Motor neuron (in vitro differentiated cells): Measurements from ENCODE around the gene CCDC85A. TPM values are rescaled to one million over a fixed set of nuclear protein-coding genes. Genes with fewer than 3 reads are reported as not detected.
"Not testable (repeated sequence)": the region's sequence is repeated elsewhere in the genome, so short reads cannot be mapped to it uniquely, and the experiment has no call there.

Experiments
- ATAC-seq, 8 experiments: fragments of 200-7000 bp; cut with Tn5 transposase; replicated peaks in 6 of 8; 2 replicates each; pipeline ENCODE4 v1.8.0; 2021; ENCODE audit warnings: mild to moderate bottlenecking in 8 of 8, moderate library complexity in 8 of 8
- H3K27ac ChIP-seq, 2 donors: fragments of 250-450 bp; sonication (Bioruptor Pico); 2 replicates each; pipeline ENCODE4 v1.9.0; 2021; ENCODE audit warnings: antibody characterized with exemption in 2 of 2, mild to moderate bottlenecking in 2 of 2, moderate library complexity in 1 of 2
- H3K4me1 ChIP-seq, 2 donors: fragments of 250-450 bp; sonication (Bioruptor Pico); replicated peaks in 1 of 2; 2 replicates each; pipeline ENCODE4 v1.6.1; 2021; ENCODE audit warnings: antibody characterized with exemption in 2 of 2, mild to moderate bottlenecking in 2 of 2, moderate library complexity in 1 of 2
- H3K4me3 ChIP-seq, 5 donors: fragments of 250-450 bp; sonication (Bioruptor Pico); 2 replicates each; pipeline ENCODE4 v1.9.0; 2021; ENCODE audit warnings: antibody characterized with exemption in 5 of 5, mild to moderate bottlenecking in 5 of 5, moderate library complexity in 4 of 5
- WGBS, 10 experiments: fragments of 450-650 bp; shearing (Covaris generic); methylation state at CpG; one replicate each; pipeline ENCODE4 v1.0.0; 2022; 5-methylcytosine and 5-hydroxymethylcytosine counted together
- in situ Hi-C, 9 experiments: fragments of 400-800 bp; cut with MboI; loops; one replicate each; pipeline ENCODE4 v1.15.0; 2021; ENCODE audit warnings: low sequenced_read_pairs in 9 of 9, low pct_unique_long_range_greater_than_20kb in 2 of 9; ENCODE audit not compliant: unreplicated experiment in 9 of 9
- total RNA-seq, 8 experiments: library from RNA; unstranded; fragments of 300-600 nt; gene quantifications; 2 replicates each; pipeline versions ENCODE4 v1.2.3 to v1.2.4, GENCODE V29; 2022

CCDC85A gene
- 1 to 10 TPM in 6 of 8 experiments, under 1 TPM in 2; 0.24 to 6.0 (median 1.7) TPM for total RNA-seq

- ATAC-seq: peak; percentile 79 to 92 (median 90)
- H3K4me3 ChIP-seq: peak within 1 kb of the TSS; percentile 51 to 89 (median 81)
- H3K27ac ChIP-seq: peak within 1 kb of the TSS in 1 of 2 donors; percentile 14
- peaks cover 8 to 9% of the 10 kb centered on the region in 2 donors for H3K4me1 ChIP-seq
- WGBS, 10 experiments: 5 to 7% methylated on average over 3 to 4 of the region's 86 CpGs; no CpG with 5 or more reads in 8 of the 10 experiments
- in situ Hi-C loops: loop anchor here in 8 of 9 experiments (10.0 to 25.0 kb wide), 6 partner anchors 553 to 1328 kb away; no protein-coding TSS in a partner anchor
These were observed at the start of gene CCDC85A for GRCh38 chr2:56183643-56184499. Gene CCDC85A (plus strand): TSS chr2:56183990. CDS start chr2:56184625, 635 bp downstream.

DNA sequence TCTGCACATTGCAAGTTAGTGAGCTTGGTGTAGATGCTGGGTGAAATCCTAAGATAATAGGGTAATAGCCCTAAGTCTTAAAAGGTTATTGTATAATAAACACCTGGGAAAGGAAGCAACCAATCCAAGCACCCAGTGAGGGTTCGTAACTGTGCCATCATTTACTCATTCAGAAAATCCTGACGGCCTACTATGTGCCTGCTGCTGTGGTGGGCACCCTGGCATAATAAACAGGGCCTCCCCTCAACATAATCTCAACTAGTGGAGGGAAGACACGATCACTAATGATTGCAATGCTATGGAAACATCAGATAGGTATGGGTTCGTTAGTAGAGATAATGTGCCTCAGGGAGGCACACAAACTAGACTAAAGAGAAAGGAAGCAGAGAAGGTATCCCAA is 48.9 kb upstream of the CCDC85A start:
- WGBS, 10 experiments: 20 to 100% (median 60%) methylated on average over 1 to 4 of the region's 4 CpGs; no CpG with 5 or more reads in 1 of the 10 experiments
- H3K4me3 ChIP-seq: no peak overlapping the region
- ATAC-seq: no peak
- in situ Hi-C loops: loop anchor here in 6 of 9 experiments (25.0 kb wide), 1 partner anchor 423 kb away; no protein-coding TSS in a partner anchor
- H3K4me1 ChIP-seq: no peaks in the 10 kb centered on the region
- H3K27ac ChIP-seq: no peak overlapping the region

GRCh38 chr2:56142497-56143061 is 41.2 kb upstream of the CCDC85A start:
- in situ Hi-C loops: loop anchor here in 6 of 9 experiments (25.0 kb wide), 1 partner anchor 430 kb away; no protein-coding TSS in a partner anchor
- H3K4me3 ChIP-seq, H3K4me1 ChIP-seq, H3K27ac ChIP-seq, ATAC-seq: not testable (repeated sequence)
- 60 to 100% (median 82%) methylated on average over 1 to 5 of the region's 15 CpGs; no CpG with 5 or more reads in 6 of the 10 experiments for WGBS, 10 experiments

DNA sequence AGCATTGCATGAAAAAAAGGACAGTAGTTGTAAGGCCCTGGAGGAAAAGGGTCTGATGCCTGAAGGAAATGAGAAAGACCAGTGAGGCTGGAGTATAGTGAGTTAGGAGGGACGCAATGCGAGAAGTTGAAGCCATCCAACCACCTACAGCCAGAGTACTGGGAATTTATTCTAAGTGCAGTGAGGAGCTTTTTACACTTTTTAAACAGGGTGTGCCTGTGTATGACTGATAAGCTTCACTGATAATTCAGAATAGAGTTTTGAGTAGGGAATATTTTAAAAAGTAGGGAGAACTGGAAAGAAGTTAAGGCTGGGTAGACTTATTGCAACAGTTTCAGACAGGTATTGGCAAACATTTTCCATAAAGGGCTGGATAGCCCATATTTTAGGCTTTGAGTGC is 35.9 kb upstream of the CCDC85A start:
- peak in 2 of 8 experiments; percentile 83 to 89 for ATAC-seq
- Histone ChIP-seq H3K4me3 (no peak overlapping the region), H3K4me1 (no peaks in the 10 kb centered on the region), H3K27ac (no peak overlapping the region)
- 21 to 100% (median 98%) methylated on average over 2 of the region's 2 CpGs; no CpG with 5 or more reads in 4 of the 10 experiments for WGBS, 10 experiments
- in situ Hi-C loops: loop anchor here in 6 of 9 experiments (25.0 kb wide), 1 partner anchor 436 kb away; no protein-coding TSS in a partner anchor

DNA sequence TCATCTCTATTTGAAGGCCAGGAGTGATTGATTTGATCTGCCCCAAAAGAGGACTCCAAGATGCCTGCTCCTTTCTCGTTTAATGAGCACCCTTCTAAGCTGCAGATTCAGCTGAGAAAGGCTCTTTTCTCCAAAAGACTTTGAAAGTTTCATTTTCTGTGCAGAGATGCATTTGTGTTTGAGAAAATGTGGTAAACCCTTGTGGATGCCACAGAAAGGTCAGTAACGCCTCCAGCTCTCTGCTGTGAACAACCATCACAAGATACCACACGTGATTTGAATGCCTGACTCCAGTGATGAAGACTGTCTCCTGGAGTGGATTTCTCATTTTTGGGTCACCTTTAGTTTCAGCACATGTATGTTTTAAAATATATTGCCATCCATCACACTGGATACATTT is 35.0 kb upstream of the CCDC85A start:
- no peak overlapping the region for H3K4me3 ChIP-seq
- WGBS, 10 experiments: 0 to 100% (median 73%) methylated on average over 1 to 3 of the region's 3 CpGs; no CpG with 5 or more reads in 4 of the 10 experiments
- no peak overlapping the region for H3K27ac ChIP-seq
- in situ Hi-C loops: loop anchor here in 6 of 9 experiments (25.0 kb wide), 1 partner anchor 437 kb away; no protein-coding TSS in a partner anchor
- peak in 2 of 8 experiments; percentile 50 to 56 for ATAC-seq
- no peaks in the 10 kb centered on the region for H3K4me1 ChIP-seq

DNA sequence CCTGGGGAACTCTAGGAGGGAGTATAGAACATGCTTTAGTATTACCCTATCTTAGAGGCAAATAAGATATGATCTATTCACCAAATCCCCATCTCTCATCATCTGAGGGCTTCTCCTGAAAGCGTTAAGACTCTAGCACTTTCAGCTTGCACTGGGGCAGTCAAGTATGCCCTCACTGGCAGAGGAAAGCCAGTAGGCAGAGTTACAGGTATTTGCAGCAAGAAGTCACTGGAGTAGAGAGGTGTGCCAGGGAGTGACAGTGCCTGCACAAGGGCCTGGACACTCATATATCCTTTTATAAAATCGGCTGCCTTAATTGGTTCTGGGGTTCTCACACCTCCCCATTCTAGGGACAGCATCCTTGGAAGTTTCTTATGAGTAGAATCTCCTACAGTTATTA is 31.9 kb upstream of the CCDC85A start:
- WGBS, 10 experiments: 0 to 100% (median 51%) methylated on average over 1 to 2 of the region's 2 CpGs; no CpG with 5 or more reads in 4 of the 10 experiments
- Histone ChIP-seq H3K4me3 (no peak overlapping the region), H3K27ac (no peak overlapping the region), H3K4me1 (no peaks in the 10 kb centered on the region)
- no peak for ATAC-seq
- in situ Hi-C loops: no loop called here

GRCh38 chr2:56155188-56155587 is 28.6 kb upstream of the CCDC85A start:
- 0 to 42% (median 20%) methylated on average over 1 to 2 of the region's 2 CpGs; no CpG with 5 or more reads in 4 of the 10 experiments for WGBS, 10 experiments
- in situ Hi-C loops: no loop called here
- Histone ChIP-seq H3K4me1 (no peaks in the 10 kb centered on the region), H3K4me3 (no peak overlapping the region), H3K27ac (no peak overlapping the region)
- ATAC-seq: no peak

GRCh38 chr2:56159875-56160274 is 23.9 kb upstream of the CCDC85A start:
- H3K27ac ChIP-seq, H3K4me3 ChIP-seq, H3K4me1 ChIP-seq, in situ Hi-C loops: not testable (repeated sequence)
- peak in 2 of 8 experiments; percentile 33 to 49 for ATAC-seq
- 24 to 89% (median 56%) methylated on average over 1 to 5 of the region's 5 CpGs; no CpG with 5 or more reads in 3 of the 10 experiments for WGBS, 10 experiments

DNA sequence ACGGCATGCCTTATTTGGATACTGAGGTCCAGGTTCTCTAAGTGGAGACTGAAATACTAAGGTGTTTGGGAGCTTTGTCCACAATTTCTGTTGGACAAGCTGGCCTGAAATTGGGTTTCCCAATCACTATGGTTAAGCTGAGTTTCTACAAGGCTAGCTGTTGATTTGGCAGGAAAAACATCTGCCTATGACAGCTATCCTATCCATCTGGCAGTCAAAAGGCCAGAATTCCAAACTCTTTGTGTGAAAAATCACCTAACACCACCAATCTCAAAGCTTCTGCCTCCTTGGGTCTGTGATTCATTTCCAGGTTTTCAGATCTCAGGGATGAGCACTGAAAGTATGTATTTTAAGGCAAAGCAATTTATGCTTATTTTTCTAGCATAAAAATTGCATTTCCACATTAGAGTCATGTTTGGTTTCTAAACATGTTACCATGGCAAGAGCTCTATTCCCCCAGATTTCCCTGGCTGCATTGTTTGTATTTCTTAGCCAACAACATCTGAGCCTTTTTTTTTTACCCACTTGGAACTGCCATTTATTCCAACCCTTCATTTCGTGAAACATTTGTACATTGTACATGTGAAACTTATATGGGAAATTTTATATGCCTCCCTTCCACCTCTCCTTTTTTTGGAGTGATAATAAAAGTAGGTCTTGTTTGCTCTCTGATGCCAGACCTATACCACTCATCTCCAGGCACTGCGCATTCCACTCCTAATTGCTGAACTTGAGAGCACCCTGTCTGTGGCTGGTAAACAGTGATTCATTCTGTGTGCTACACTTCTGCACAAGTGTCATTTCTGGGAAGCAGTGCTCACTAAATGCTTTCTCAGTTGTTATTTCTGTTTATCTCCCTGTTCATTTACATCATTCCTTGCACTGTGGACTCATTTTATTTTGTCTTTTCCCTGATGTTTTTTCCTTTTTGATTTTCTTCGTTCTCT is 15.9 kb upstream of the CCDC85A start:
- Histone ChIP-seq H3K4me3 (no peak overlapping the region), H3K27ac (no peak overlapping the region), H3K4me1 (no peaks in the 10 kb centered on the region)
- ATAC-seq: peak in 5 of 8 experiments; percentile 32 to 86 (median 65)
- in situ Hi-C loops: no loop called here
- WGBS, 10 experiments: 0 to 92% (median 71%) methylated on average over 2 to 4 of the region's 4 CpGs

DNA sequence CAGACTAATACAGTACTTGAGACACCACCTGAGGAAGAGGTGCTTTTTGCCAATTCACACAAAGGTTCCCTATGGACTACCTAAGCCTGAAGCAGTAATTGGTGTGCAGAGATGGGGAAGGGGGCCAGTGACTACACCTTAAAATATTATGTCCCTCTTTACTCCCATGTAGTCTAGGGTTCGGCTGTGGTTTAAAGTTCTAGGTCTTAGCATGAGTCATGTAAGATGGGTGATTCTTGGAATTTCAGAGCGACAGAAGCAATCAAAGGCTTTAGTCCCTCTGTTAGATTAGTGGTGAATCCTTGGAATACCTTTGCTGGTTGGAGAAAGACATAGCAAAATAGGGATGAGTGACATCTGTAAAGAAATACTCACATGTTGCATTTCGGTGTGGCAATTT is 14.3 kb upstream of the CCDC85A start:
- no peak overlapping the region for H3K27ac ChIP-seq
- no peak overlapping the region for H3K4me3 ChIP-seq
- WGBS, 10 experiments: 50 to 100% (median 81%) methylated on average over 1 to 2 of the region's 3 CpGs; no CpG with 5 or more reads in 4 of the 10 experiments
- no peak for ATAC-seq
- in situ Hi-C loops: no loop called here
- no peaks in the 10 kb centered on the region for H3K4me1 ChIP-seq

- no peak overlapping the region for H3K4me3 ChIP-seq
- H3K4me1 ChIP-seq: no peaks in the 10 kb centered on the region
- H3K27ac ChIP-seq: no peak overlapping the region
- in situ Hi-C loops: no loop called here
- ATAC-seq: peak in 2 of 8 experiments; percentile 62 to 75
- 0 to 77% (median 42%) methylated on average over 2 to 5 of the region's 5 CpGs; no CpG with 5 or more reads in 3 of the 10 experiments for WGBS, 10 experiments
These were observed 13.3 kb upstream of the CCDC85A start for GRCh38 chr2:56170504-56170903.

DNA sequence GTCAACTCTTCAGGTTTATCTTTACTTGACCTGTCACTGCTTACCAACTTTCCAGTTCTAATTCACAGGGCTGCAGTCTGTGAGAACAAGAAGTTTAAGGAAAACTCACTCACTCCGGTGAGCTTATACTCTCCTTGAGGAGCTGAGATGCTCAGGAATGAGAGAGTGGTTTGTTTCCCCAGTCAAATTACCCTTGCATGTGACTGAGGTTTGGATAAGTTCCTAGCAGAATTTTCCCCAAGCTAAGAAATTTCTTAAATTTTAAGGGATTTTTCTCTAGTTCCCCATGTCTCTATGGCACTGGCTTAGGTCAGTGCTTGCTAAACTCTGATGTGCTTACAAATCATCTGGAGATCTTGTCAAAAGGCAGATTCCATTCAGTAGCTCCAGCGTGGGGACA is 12.8 kb upstream of the CCDC85A start:
- no peak overlapping the region for H3K27ac ChIP-seq
- H3K4me1 ChIP-seq: no peaks in the 10 kb centered on the region
- WGBS, 10 experiments: 0 to 100% (median 41%) methylated on average over 1 to 2 of the region's 2 CpGs; no CpG with 5 or more reads in 3 of the 10 experiments
- no peak for ATAC-seq
- in situ Hi-C loops: no loop called here
- H3K4me3 ChIP-seq: no peak overlapping the region
